ENCODE measurements around the gene TMEM217. TPM values are rescaled to one million over a fixed set of nuclear protein-coding genes. Genes with fewer than 3 reads are reported as not detected.

The TMEM217 gene
- total and polyA plus RNA-seq, 2 experiments from 2014 or later, result 1.3 to 4.5 TPM

DNA sequence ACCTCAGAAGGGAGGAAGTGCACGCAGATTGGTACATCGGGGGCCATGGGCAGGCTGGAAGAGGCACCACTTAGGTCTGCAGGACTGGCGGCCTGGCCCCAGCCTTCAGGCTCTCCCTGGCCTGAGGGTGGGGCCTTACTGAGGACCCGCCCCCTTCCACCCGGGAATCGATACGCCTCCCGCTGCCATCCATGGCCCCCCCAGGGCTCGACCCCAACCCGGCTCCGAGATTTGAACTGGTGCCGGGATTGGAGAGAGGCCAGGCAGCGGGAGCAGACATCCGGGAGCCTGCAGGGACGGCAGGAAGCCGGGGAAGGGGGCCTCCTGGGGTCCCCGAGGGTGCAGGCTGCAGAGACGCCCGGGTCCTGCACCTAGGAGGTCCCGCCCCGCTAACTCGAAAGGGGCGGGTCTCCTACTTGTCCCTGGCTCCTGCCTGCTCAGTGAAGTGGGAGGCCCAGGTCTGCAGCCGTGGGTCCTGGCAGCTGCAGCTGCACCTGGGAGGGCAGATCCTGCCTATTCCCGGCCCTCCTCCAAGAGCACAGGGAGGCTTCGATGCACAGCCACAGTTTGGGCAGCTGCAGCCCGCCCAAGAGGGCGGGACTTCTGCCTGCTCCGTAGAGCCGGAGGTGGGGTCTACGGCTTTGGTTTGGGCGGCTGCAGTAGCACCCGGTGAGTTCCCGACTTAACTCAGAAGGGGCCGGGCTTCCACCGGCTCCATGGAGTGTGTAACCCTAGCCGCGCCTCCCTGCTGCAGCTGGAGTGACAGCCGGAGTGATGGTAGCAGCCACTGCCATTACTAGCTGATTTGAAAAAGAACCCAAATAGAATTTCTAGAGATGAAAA is 35.6 kb downstream of the TMEM217 start:
- peak; percentile 93 to 96 for DNase-seq (ENCODE audit: low read depth in 1 of 2, low spot score in 1 of 2)
- peaks cover 5% of the 10 kb centered on the region for H3K4me1 ChIP-seq (ENCODE audit: low read depth)
- no peaks in the 10 kb centered on the region for H3K27me3 ChIP-seq
- no peaks in the 10 kb centered on the region for H3K36me3 ChIP-seq
- H3K9me3 ChIP-seq (ENCODE audit: low read depth), result no peaks in the 10 kb centered on the region
- TF ChIP-seq, protein P1, sequence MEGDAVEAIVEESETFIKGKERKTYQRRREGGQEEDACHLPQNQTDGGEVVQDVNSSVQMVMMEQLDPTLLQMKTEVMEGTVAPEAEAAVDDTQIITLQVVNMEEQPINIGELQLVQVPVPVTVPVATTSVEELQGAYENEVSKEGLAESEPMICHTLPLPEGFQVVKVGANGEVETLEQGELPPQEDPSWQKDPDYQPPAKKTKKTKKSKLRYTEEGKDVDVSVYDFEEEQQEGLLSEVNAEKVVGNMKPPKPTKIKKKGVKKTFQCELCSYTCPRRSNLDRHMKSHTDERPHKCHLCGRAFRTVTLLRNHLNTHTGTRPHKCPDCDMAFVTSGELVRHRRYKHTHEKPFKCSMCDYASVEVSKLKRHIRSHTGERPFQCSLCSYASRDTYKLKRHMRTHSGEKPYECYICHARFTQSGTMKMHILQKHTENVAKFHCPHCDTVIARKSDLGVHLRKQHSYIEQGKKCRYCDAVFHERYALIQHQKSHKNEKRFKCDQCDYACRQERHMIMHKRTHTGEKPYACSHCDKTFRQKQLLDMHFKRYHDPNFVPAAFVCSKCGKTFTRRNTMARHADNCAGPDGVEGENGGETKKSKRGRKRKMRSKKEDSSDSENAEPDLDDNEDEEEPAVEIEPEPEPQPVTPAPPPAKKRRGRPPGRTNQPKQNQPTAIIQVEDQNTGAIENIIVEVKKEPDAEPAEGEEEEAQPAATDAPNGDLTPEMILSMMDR (IDR thresholded peaks at IDR 0.05; ENCODE audit: low read depth, low read length), result no peak
- H3K27ac ChIP-seq, result peak overlapping the region; percentile 32
- peak overlapping the region; percentile 51 for H3K4me3 ChIP-seq

DNA sequence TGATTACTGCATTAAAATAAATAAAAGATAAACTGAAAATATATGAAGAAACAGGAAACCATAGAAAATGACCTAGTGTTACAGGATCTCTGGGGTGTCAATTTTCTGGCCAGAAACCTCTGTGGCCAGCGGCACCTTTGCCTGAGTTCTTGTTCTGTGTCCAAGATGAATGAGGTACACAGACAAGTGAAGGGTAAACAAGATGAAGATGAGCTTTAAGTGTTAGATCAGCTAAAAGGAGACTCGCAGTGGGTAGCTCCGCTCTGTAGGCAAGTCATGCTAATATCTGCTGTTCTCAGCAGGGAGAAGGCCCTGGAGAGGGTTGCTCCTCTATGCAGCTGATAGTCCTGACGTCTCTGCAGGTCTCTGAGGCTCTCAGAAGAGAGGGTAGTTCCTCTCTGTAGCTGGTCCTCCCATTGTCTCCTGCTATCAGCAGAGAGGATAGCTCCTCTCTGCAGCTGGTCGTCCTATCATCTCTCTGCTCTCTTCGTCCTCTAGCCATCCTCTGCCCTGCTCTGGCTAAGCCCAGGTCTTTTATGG is 36.3 kb downstream of the TMEM217 start:
- peak overlapping the region; percentile 32 for H3K27ac ChIP-seq

DNA sequence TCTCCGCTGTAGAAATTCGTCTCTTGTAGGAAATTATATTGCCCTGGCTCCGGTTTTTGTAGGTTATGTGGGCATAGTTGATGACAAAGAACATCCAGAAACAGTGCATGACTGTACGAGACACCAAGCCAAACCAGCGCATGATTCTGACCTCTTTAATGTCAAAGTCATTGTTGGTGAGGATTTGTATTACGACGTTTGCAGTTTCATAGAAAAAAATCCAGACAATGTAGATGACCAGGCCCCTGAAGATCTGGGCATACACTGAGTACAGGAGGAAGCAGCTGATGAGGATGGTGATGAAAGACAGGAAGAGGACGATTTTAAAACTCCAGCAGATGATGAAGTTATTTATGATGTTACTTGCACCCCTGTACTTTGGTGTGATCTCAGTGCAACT is 39.4 kb downstream of the TMEM217 start:
- no peaks in the 10 kb centered on the region for H3K36me3 ChIP-seq
- H3K27me3 ChIP-seq, result no peaks in the 10 kb centered on the region
- peaks cover 5% of the 10 kb centered on the region for H3K4me1 ChIP-seq (ENCODE audit: low read depth)
- H3K27ac ChIP-seq, result no peak overlapping the region
- TF ChIP-seq, protein P1 (IDR thresholded peaks at IDR 0.05; ENCODE audit: low read depth, low read length), result no peak
- no peak overlapping the region for H3K4me3 ChIP-seq
- no peak for DNase-seq (ENCODE audit: low read depth in 1 of 2, low spot score in 1 of 2)
- H3K9me3 ChIP-seq (ENCODE audit: low read depth), result no peaks in the 10 kb centered on the region

More for the DNA sequence above, 36.3 kb downstream of the TMEM217 start:
- no peaks in the 10 kb centered on the region for H3K36me3 ChIP-seq
- H3K4me1 ChIP-seq (ENCODE audit: low read depth), result peaks cover 5% of the 10 kb centered on the region
- no peak for DNase-seq (ENCODE audit: low read depth in 1 of 2, low spot score in 1 of 2)
- peak overlapping the region; percentile 51 for H3K4me3 ChIP-seq
- TF ChIP-seq, protein P1 (IDR thresholded peaks at IDR 0.05; ENCODE audit: low read depth, low read length), result no peak
- no peaks in the 10 kb centered on the region for H3K9me3 ChIP-seq (ENCODE audit: low read depth)
- H3K27me3 ChIP-seq, result no peaks in the 10 kb centered on the region

DNA sequence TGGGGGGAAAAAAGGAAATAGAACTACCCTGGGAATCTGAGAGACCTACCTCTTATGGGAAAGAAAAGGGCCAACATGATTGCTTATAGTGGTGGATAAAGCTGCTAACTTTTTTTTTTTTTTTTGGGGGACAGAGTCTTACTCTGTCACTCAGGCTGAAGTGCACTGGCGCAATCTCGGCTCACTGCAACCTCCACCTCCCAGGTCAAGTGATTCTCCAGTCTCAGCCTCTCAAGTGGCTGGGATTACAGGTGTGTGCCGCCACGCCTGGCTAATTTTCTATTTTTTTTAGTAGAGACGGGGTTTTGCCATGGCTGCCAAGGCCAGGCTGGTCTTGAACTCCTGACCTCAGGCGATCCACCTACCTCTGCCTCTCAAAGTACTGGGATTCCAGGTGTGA is 39.9 kb downstream of the TMEM217 start:
- H3K27me3 ChIP-seq, result no peaks in the 10 kb centered on the region
- no peak for DNase-seq (ENCODE audit: low read depth in 1 of 2, low spot score in 1 of 2)
- peaks cover 2% of the 10 kb centered on the region for H3K4me1 ChIP-seq (ENCODE audit: low read depth)
- TF ChIP-seq, protein P1 (IDR thresholded peaks at IDR 0.05; ENCODE audit: low read depth, low read length), result no peak
- H3K4me3 ChIP-seq, result no peak overlapping the region
- no peak overlapping the region for H3K27ac ChIP-seq
- H3K36me3 ChIP-seq, result no peaks in the 10 kb centered on the region
- H3K9me3 ChIP-seq (ENCODE audit: low read depth), result no peaks in the 10 kb centered on the region

DNA sequence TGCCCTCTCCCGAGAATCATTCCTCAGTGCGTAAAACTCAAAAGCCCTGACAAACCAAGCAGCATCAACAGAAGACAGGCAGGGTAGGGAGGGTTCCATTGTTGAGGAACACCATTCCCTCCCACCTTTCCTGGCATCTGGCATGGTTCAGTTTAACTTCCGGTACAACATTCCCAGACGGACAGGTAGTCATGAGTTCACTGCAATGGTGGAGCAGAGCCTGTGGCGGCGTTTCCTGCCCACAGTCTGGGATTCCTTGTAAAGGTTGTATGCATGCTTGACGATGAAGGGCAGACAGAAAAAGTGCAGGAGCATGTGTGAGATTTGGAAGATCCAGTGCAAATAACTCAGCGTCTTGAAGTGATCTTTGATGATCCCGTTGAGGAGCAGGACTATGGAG is 45.7 kb downstream of the TMEM217 start:
- Histone ChIP-seq H3K36me3 (no peaks in the 10 kb centered on the region), H3K9me3 (ENCODE audit: low read depth) (no peaks in the 10 kb centered on the region), H3K27ac (no peak overlapping the region), H3K27me3 (no peaks in the 10 kb centered on the region), H3K4me1 (ENCODE audit: low read depth) (no peaks in the 10 kb centered on the region), H3K4me3 (no peak overlapping the region)
- no peak for DNase-seq (ENCODE audit: low read depth in 1 of 2, low spot score in 1 of 2)
- TF ChIP-seq, protein P1 (IDR thresholded peaks at IDR 0.05; ENCODE audit: low read depth, low read length), result no peak
